Activated T-cell treated with anti-CD3 and anti-CD28 coated beads, Interleukin-2, amount 50 U/mL, for 72 hours (primary cell): ENCODE measurements around the gene OTULIN. TPM values are rescaled to one million over a fixed set of nuclear protein-coding genes. Genes with fewer than 3 reads are reported as not detected.

Source experiments
- ATAC-seq, 2 donors: fragments of 150-1000 bp; cut with Tn5 transposase; replicated peaks in 1 of 2; 2 replicates each; pipeline ENCODE4 v1.10.0; 2021; ENCODE audit warnings: moderate library complexity in 2 of 2, mild to moderate bottlenecking in 1 of 2
- DNase-seq, 2 donors: peaks; one replicate each; pipeline ENCODE4 v3.0.0; 2021 to 2022; ENCODE audit warnings: mixed read lengths in 1 of 2
- H3K27ac Mint-ChIP-seq: one replicate; pipeline ENCODE4 v1.8.0; 2022; ENCODE audit warnings: mild to moderate bottlenecking, moderate library complexity, mixed read lengths
- H3K27me3 Mint-ChIP-seq: one replicate; pipeline ENCODE4 v1.8.0; 2022; ENCODE audit warnings: low read depth, mixed read lengths
- H3K36me3 Mint-ChIP-seq, 2 donors: one replicate each; pipeline ENCODE4 v1.8.0; 2022; ENCODE audit warnings: mixed read lengths in 2 of 2, mild to moderate bottlenecking in 1 of 2; ENCODE audit not compliant: insufficient read depth in 2 of 2
- H3K4me1 Mint-ChIP-seq: one replicate; pipeline ENCODE4 v1.8.0; 2022; ENCODE audit warnings: low read depth, mixed read lengths
- H3K4me3 Mint-ChIP-seq, 2 donors: one replicate each; pipeline ENCODE4 v1.8.0; 2022; ENCODE audit warnings: mild to moderate bottlenecking in 2 of 2, mixed read lengths in 2 of 2, moderate library complexity in 2 of 2
- H3K9me3 Mint-ChIP-seq, 2 donors: one replicate each; pipeline ENCODE4 v1.8.0; 2022; ENCODE audit warnings: mixed read lengths in 2 of 2
- total RNA-seq, 2 donors: library from RNA; stranded (reverse); gene quantifications; one replicate each; pipeline ENCODE4 v1.2.3, GENCODE V29; 2022

Gene OTULIN
- total RNA-seq, 2 donors from 2014 or later, result 72.9 to 77.9 TPM

DNA sequence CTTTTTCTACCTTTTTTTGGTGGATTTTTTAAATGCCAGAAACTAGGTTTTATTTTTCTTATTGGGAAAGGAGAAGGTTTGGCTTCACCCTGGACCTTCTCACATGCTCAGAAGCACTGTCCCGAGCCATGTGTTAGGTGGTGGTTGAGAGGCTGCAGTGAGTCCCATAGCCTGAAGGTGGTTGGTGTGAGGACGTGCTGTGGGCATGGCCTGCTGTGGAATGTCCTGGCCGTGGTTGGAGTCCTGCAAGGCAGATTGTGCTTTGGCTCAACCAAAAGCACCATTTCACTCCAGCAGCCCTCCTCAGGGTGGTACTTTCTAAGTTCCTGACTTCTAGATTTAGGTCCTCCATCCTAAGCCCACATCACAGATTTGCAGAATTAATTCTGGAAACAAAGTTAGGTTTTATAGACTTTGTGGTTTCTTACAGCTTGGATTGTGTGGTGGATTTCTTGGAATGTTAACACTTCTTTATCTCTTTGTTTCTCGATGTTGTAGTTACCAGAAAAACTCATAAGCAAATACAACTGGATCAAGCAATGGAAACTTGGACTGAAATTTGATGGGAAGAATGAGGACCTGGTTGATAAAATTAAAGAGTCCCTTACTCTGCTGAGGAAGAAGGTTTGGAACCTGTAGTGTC lies 22.6 kb downstream of the OTULIN start:
- Mint-ChIP-seq H3K36me3 (peaks cover 14 to 45% of the 10 kb centered on the region in 2 donors), H3K27ac (no peak overlapping the region), H3K4me1 (peaks cover 13% of the 10 kb centered on the region), H3K4me3 (no peak overlapping the region), H3K27me3 (no peaks in the 10 kb centered on the region), H3K9me3 (no peaks in the 10 kb centered on the region)
- DNase-seq (no peak), ATAC-seq (no peak)

DNA sequence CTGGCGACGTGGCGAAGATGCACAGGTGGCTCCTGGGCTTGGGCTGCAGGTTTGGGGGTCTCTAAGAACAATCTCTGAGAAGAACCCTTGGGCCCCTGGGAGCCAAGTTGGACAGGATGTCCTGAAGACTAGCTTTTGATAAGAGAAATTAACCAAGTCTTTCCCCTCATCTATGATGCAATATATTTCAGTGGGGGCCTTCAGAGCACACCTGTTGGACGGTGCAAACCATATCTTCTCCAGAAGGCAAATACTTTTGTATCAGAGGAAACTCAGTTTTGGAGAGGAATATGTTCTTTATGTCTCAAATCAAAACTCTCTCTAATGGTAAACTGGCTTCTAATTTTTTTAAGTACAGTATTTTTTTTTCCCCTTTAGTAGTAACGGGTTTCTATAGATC lies 28.6 kb downstream of the OTULIN start:
- peaks cover 11% of the 10 kb centered on the region for H3K4me1 Mint-ChIP-seq
- ATAC-seq, result no peak
- no peak overlapping the region for H3K4me3 Mint-ChIP-seq

GRCh38 chr5:14695152-14695551 lies 30.6 kb downstream of the OTULIN start:
- no peak overlapping the region for H3K4me3 Mint-ChIP-seq
- no peaks in the 10 kb centered on the region for H3K9me3 Mint-ChIP-seq
- H3K27ac Mint-ChIP-seq, result no peak overlapping the region
- DNase-seq (no peak), ATAC-seq (no peak)
- peaks cover 17 to 46% of the 10 kb centered on the region in 2 donors for H3K36me3 Mint-ChIP-seq
- no peaks in the 10 kb centered on the region for H3K27me3 Mint-ChIP-seq
- H3K4me1 Mint-ChIP-seq, result peaks cover 31% of the 10 kb centered on the region

More for the DNA sequence above, 28.6 kb downstream of the OTULIN start:
- Mint-ChIP-seq H3K9me3 (no peaks in the 10 kb centered on the region), H3K27ac (no peak overlapping the region), H3K36me3 (peaks cover 17 to 55% of the 10 kb centered on the region in 2 donors), H3K27me3 (no peaks in the 10 kb centered on the region)
- DNase-seq, result no peak

DNA sequence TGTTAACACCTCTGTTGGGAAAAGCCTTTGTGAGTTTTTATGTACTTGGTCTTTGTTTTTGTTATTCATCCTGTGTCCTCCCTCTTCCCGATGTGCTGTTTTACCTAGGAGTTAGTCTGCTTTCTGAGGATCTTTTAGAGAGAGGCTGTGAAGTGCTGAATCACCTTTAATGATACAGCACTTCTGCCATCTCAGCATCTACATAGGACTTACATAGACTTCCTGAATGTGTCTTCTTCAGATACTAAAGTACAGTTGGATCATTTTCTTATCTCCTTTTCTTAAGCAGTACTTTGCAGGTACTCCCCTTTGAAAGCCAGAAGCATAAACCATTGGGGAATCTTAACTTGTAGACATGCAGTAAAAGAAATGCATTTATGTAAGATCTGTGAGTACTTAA lies 31.5 kb downstream of the OTULIN start:
- Mint-ChIP-seq H3K27ac (peak overlapping the region; percentile 81), H3K27me3 (no peaks in the 10 kb centered on the region), H3K36me3 (peaks cover 17 to 41% of the 10 kb centered on the region in 2 donors), H3K4me1 (peaks cover 34% of the 10 kb centered on the region), H3K9me3 (no peaks in the 10 kb centered on the region), H3K4me3 (no peak overlapping the region)
- no peak for ATAC-seq
- DNase-seq, result no peak

GRCh38 chr5:14696851-14697250 lies 32.3 kb downstream of the OTULIN start:
- peaks cover 42% of the 10 kb centered on the region for H3K4me1 Mint-ChIP-seq
- H3K4me3 Mint-ChIP-seq, result no peak overlapping the region
- no peak for DNase-seq
- H3K36me3 Mint-ChIP-seq, result peaks cover 16 to 45% of the 10 kb centered on the region in 2 donors
- peak overlapping the region; percentile 45 for H3K27ac Mint-ChIP-seq
- H3K27me3 Mint-ChIP-seq, result no peaks in the 10 kb centered on the region
- ATAC-seq, result no peak
- no peaks in the 10 kb centered on the region for H3K9me3 Mint-ChIP-seq

- Mint-ChIP-seq H3K36me3 (peaks cover 13 to 38% of the 10 kb centered on the region in 2 donors), H3K4me3 (no peak overlapping the region), H3K4me1 (peaks cover 59% of the 10 kb centered on the region), H3K9me3 (no peaks in the 10 kb centered on the region), H3K27ac (peak overlapping the region; percentile 37), H3K27me3 (no peaks in the 10 kb centered on the region)
- DNase-seq (no peak), ATAC-seq (peak in 1 of 2 donors; percentile 14)
Observed at GRCh38 chr5:14698495-14698894, 34.0 kb downstream of the OTULIN start.

GRCh38 chr5:14699159-14699558 lies 34.6 kb downstream of the OTULIN start:
- H3K36me3 Mint-ChIP-seq, result peaks cover 14 to 39% of the 10 kb centered on the region in 2 donors
- ATAC-seq, result peak in 1 of 2 donors; percentile 31
- H3K4me3 Mint-ChIP-seq, result no peak overlapping the region
- no peak for DNase-seq
- H3K9me3 Mint-ChIP-seq, result no peaks in the 10 kb centered on the region
- H3K27me3 Mint-ChIP-seq, result no peaks in the 10 kb centered on the region
- no peak overlapping the region for H3K27ac Mint-ChIP-seq
- peaks cover 65% of the 10 kb centered on the region for H3K4me1 Mint-ChIP-seq

GRCh38 chr5:14699807-14700400 lies 35.4 kb downstream of the OTULIN start:
- Mint-ChIP-seq H3K4me3 (no peak overlapping the region), H3K27ac (peak overlapping the region; percentile 1), H3K27me3 (no peaks in the 10 kb centered on the region), H3K9me3 (no peaks in the 10 kb centered on the region), H3K4me1 (peaks cover 73% of the 10 kb centered on the region), H3K36me3 (peaks cover 14 to 41% of the 10 kb centered on the region in 2 donors)
- DNase-seq (no peak), ATAC-seq (no peak)

- DNase-seq (no peak), ATAC-seq (no peak)
- H3K9me3 Mint-ChIP-seq, result no peaks in the 10 kb centered on the region
- no peak overlapping the region for H3K4me3 Mint-ChIP-seq
- H3K36me3 Mint-ChIP-seq, result peaks cover 14 to 45% of the 10 kb centered on the region in 2 donors
- H3K4me1 Mint-ChIP-seq, result peaks cover 81% of the 10 kb centered on the region
- no peak overlapping the region for H3K27ac Mint-ChIP-seq
- H3K27me3 Mint-ChIP-seq, result no peaks in the 10 kb centered on the region
Observed at GRCh38 chr5:14700478-14701436, 36.2 kb downstream of the OTULIN start.

DNA sequence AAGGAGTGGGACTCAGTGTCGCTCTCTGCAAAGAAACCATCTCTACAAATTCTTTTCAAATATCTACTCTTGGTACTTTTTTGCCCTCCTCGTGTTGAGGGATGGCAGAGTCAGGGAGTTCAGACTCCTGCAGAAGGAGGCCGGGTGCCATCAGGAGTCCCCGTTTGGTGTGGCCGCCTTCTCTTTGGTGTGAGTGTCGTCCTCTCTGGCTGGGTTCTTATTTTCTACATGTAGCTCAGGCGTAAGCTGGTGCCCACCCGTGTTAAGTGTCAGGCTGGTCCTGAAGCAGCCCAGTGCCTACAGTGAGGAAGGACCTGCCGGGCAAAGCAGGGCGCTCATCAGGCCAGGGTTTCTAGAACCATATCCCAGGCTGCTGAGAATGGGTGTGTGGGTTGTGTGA lies 37.0 kb downstream of the OTULIN start:
- Mint-ChIP-seq H3K9me3 (no peaks in the 10 kb centered on the region), H3K36me3 (peaks cover 13 to 40% of the 10 kb centered on the region in 2 donors), H3K4me1 (peaks cover 81% of the 10 kb centered on the region), H3K27ac (peak overlapping the region; percentile 61), H3K27me3 (no peaks in the 10 kb centered on the region), H3K4me3 (peak overlapping the region in 1 of 2 donors; percentile 20)
- ATAC-seq, result no peak
- DNase-seq, result no peak

GRCh38 chr5:14702238-14702839 lies 37.8 kb downstream of the OTULIN start:
- peaks cover 87% of the 10 kb centered on the region for H3K4me1 Mint-ChIP-seq
- no peaks in the 10 kb centered on the region for H3K27me3 Mint-ChIP-seq
- H3K9me3 Mint-ChIP-seq, result no peaks in the 10 kb centered on the region
- peaks cover 14 to 44% of the 10 kb centered on the region in 2 donors for H3K36me3 Mint-ChIP-seq
- H3K27ac Mint-ChIP-seq, result peak overlapping the region; percentile 48
- no peak for DNase-seq
- H3K4me3 Mint-ChIP-seq, result no peak overlapping the region
- no peak for ATAC-seq

DNA sequence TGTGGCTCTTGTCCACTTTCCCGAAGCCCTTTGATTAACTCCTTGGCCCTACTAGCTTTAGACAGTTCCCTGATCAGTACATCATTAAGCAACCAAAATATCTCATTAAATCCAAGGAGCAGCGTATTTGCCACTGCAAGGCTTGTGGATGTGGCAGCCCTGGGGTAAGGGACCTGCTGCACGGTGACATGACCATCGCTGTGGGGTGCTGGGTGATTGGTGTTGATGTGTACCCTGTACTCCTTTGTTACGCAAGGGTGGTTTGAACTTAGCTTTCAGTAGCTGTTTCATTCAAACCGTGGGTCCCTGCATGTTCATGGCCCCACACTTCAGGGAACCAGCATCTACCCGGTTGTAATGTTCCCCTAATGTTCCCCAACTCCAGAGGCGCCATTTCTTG lies 41.0 kb downstream of the OTULIN start:
- Mint-ChIP-seq H3K4me3 (peak overlapping the region in 1 of 2 donors; percentile 93), H3K27ac (peak overlapping the region; percentile 99), H3K36me3 (peaks cover 12 to 51% of the 10 kb centered on the region in 2 donors), H3K4me1 (peaks cover 82% of the 10 kb centered on the region), H3K27me3 (no peaks in the 10 kb centered on the region), H3K9me3 (no peaks in the 10 kb centered on the region)
- DNase-seq (no peak), ATAC-seq (no peak)
